ENCODE data around the gene STARD3.
A peak's percentile ranks its signal among the peaks of the same experiment; 100 is the strongest.
"Not testable (repeated sequence)": the region's sequence is repeated elsewhere in the genome, so short reads cannot be mapped to it uniquely, and the experiment has no call there.

Gene STARD3

DNA sequence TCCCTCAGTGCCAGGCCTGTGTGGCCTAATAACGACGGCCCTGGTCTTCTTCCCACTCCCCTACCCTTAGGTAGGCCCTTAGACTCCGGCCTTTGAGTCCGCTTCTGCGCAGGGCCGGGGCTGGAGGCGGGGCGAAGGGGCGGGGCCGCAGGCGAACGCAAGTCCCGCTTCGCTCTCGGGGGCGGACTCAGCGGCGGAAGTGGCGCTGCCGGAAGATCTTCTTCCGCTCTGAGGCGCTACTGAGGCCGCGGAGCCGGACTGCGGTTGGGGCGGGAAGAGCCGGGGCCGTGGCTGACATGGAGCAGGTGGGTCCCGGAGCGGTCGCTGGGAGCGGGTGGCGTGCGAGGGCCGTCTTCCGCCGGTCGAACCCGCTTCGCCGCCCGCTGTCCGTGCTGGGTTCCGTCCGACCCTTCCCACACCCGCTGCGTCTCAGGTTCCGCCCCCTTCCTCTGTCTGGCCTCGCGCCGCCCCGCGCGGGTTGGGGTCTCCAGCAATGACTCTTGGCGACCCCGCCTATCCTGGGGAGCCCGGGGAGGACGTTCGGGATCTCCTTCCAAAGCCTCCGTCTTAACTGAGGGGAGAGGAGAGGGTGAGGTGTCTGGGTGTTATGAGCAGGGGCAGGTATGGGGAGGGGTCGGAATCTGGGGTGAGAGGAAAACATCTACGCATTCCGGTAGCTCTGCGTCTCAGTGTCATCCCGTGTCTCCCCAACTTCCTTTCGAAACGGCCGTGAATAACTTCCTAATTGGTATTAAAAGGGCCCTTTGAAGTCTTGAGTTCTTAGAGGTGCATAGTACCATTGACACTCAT, at the start of gene STARD3:
TSS of gene STARD3 (plus strand) at position 218 of the 810 bp plus-strand sequence. CDS start 16,388 bp downstream, outside the sequence.
- peak; percentile 96 for DNase-seq (ENCODE audit: low spot score)

DNA sequence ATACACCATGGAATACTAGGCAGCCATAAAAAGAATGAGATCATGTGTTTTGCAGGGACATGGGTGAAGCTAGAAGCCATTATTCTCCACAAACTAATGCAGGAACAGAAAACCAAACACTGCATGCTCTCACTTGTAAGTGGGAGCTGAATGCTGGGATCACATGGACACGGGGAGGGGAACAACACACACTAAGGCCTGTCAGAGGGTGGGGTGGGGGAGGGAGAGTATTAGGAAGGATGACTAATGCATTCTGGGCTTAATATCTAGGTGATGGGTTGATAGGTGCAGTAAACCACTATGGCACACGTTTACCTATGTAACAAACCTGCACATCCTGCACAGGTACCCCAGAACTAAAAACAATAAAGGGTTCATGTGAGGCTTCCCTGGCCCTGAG, 46.8 kb upstream of the STARD3 start:
- not testable (repeated sequence) for DNase-seq (ENCODE audit: low spot score)

DNA sequence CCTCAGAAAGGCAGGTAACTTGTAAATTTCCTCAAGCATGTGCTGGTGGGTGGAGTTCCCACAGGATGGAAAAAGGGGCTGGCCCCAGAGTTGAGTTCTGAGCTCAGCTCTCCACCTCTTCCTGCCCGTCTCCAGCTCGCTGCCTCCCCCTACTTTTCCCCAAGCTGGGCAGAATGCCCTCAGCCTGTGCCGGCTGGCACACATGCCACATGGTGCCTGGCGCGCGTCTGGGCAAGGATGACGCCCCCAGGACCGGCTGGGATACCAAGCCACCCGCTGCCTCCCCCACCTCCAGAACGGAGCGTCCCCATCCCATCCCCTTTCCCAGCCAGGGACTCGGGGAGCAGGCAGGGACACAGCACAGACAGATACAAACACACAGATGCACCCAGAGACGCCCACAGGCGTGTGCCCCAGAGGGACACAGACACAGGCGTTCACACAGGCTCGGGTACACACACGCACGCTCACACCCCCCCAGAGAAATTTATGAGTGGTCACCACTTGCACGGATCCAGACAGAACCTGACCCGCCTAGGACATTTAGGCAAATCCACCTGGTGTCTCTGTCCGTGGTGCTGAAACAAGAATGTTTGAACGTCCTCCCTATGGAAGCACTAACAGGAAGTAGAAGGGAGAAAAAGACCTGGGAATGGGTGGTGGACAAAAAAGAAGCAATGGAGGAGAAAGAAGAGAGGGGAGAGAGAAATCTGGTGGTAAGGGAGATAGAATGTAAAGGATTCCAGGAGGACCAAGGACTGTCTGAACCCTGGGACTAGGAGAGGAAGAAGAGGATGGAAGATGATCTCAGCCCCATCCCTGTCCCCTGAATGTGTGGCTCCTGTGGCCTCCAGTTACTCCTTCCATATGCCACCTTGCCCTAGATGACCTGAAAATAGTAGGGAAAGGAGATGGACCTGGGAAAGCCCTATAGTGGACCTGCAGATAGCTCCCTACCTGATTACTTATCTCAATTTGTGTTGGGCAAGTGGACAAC, 44.7 kb upstream of the STARD3 start:
- DNase-seq (ENCODE audit: low spot score), result peak; percentile 44

DNA sequence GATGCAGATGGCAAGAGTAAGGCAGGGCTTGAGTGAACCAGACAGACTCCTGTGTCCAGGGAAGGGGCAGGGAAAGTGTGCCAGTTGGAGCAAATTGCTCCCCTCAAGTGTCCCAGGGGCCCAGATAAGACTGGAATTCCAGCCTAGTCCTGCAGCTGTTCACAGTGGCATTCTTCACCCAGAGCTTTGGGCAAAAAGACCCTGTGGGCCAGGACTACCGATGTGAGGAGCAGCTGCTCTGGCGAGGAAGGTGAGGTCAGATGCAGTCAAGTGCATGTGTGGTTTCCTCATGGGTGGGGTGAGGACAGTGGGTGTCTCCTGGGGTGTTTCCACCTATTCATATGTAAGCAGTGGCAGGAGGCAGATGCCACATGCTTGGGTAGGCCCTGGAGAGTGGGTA, 43.6 kb upstream of the STARD3 start:
- no peak for DNase-seq (ENCODE audit: low spot score)

DNA sequence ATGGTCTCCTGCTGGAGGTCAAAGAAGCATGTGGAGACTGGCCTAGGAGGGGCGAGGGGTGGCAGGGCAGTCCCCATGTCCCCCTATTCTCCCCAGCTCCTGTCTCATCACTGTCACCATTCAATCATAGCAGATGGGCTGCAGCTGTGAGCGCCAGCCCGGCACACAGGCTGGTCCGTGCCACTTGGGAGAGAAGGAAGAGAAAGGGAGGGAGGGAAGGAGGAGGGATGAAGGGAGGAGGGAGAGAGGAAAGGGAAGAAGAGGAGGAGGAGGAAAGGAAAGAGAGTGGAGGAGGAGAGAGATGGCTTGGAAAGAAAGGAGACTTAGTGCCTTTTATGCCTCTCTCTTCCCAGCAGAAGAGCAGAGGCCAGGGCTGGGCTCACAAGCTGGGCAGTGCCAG, 41.6 kb upstream of the STARD3 start:
- DNase-seq (ENCODE audit: low spot score), result no peak

DNA sequence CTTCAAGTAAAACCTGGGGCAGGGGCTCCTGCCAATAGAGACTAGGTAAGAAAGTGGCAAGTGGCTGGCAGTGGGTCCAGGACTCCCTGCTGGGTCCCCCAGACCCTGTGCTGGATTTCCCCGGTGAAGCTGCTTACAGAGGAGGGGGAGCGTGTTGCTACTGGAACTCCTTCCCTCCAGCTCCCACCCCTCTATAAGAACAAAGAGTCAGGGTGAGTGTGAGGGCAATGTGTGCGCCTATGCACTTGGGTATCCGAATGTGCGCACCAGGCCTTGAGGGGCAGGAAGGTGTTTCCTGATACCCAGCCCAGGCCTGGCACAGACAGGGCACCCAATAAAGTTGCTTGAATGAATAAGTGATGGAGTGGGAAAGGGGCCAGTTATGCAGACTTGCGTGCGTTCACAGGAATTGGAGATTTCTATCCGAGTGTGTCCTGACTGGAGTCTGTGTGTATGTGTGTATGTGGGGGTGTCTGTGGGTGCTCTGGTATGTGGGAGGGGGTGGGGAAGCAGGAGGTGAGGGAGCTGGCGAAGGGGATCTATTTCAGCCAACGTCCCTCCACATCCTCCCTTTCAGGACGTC, 40.9 kb upstream of the STARD3 start:
- DNase-seq (ENCODE audit: low spot score), result no peak

DNA sequence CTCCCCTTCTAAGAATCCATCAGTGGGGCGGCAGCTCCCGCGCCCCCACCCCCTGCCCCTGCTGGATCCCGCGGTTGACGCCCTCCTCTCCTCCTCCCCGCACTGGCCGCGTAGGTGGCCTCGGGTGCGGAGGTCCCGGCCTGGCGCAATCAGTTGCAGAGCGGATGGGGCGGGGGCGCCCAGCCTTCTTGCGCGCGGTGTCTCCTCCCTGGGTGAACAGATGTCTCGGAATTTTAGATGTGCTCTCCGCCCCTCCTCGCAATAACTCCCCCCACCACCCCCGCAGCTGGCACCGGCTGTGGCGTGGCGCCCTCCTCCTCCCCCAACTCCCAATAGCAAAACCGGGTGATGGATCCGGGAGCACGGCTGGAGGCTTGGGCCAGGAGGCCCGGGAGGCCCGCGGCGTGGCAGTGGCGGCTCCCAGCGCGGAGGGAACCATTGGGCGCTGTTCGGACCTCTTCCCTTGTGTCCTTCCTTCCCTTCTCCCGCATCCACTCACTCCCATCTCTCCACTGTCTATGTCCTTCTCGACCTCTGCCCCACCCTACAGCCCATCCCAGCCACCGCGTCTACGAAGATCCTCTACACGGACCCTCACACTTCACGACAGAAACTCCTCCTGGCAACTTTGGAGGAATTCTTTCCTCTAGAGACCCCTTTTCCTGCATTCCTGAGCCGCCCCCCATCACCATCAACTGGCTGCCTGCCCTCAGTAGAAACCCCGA, 40.2 kb upstream of the STARD3 start:
- no peak for DNase-seq (ENCODE audit: low spot score)

DNA sequence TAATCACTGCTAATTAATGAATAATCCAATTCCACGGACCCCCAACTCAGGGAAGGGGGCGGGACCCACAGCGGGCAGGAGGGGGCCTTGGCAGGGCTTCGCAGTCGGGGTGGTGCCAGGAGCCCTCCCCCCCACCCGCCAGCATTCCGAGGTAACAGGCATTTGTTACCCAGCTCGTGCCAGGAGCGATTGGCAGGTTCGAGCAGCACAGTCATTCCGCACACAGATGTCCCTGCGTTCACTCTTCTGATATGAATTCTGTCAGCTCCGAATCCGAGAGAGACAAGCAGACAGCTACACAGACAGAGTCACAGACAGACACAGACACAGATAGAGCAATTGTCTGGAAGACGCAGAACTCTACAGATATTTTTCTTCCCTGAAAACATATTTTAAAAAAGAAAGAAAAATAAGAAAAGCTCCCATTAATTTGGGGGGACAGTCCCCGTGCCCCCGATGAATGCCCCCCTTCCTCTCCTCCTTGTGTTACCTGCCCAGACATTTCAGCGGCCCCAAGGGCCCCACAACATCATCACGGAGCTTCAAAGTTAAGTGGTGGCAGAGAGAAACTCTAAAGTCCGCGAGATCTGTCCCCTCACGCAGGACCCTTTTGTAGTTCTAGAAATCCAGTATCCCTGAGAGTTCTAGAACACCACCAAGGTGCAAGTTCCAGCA, 39.4 kb upstream of the STARD3 start:
- DNase-seq (ENCODE audit: low spot score), result no peak

DNA sequence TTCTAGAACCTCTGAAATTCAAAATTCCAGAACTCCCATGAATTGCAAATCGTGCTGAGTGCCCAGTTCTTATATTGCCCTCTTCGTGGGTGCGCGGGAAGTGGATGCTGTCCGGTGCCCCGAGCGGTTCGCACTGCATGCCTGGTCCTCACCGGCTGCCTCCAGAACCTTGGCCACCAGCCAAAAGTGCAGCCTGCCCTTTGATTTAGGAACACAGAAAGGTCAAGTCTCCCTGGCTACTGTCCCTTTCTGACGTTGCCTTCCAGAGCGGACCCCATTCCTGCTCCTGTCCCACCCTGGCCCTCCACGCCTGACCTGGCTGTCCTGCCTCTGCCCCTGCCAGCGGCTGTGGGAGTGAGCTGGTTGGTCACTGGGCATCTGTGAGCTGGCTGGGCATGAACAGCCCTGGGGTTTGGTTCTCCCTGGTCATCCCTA, 38.9 kb upstream of the STARD3 start:
- DNase-seq (ENCODE audit: low spot score), result no peak

DNA sequence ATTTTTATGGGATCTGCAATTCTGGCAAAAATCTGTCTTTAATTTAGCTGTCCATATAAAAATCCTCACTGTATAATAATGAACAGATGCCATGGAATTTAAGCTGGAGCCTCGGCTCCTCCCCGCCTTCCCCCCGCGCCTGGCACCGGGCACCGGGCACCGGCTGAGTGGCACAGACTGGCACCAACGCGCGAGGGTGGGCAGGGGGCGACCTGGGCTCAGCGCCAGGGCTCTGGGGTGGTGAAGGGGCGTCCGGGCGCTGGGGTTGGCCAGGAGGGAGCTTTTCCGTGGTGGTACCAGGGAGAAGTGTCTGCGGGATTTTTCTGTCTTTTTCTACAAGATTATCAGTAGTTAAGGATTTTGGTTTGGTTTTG, 38.3 kb upstream of the STARD3 start:
- DNase-seq (ENCODE audit: low spot score), result no peak

DNA sequence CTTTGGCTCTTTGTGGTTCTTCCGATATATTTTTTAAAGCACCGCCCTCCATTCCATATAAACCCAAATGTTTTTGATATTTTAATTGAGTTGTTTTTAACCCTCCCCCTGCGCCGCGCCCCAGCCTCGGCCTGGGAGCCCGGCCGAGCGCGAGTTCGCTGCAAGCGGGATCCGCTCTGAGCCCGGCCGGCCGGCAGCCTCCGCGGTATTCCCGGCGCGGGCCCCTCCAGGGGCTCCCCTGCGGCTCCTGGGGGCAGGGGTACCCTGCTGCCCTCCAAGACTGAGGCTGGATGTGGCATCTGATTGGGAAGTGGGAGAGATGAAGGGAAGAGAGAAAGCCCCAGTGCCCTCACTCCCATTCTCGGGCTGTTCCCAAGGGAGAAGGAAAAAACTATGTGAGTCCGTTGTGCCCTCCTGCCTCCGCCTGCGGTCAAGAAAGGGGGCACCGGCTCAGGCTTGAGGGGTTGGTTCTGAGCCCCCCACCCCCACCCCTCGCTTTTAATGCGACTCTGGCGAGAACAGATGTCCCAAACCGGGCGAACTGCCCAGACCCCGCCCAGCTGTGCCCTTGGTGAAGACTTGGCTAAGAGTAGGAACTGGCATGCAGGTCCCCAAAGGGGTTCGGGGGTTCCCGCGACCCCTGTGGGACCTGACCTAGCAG, 37.8 kb upstream of the STARD3 start:
- DNase-seq (ENCODE audit: low spot score), result no peak

DNA sequence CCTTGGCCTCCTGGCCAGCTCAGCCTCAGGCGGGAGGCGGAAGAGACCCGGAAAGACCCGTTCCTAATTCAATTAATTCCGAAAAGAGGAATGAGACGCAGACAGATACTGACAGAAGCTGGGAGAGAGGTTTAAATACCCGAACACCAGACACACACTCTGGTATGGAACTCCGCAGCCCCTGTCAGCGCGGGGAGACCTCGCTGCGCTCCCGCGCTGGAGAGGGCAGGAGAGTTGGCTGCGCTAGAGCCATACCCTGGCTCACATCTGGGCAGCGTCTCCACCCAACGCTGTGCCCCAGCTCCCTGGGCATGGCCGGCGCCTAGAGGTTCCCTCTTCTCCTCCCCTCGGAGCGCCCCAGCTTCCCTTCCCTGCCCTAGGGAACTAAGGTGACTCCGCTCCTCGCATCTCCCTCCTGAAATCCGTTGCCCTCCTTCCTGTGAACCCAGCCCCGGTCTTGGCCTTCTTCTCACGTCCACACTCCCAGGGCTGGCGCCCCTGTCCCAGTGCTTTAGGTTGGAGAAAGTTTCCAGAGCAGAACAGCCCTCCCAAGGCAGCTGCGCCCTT, 37.2 kb upstream of the STARD3 start:
- DNase-seq (ENCODE audit: low spot score), result no peak

DNA sequence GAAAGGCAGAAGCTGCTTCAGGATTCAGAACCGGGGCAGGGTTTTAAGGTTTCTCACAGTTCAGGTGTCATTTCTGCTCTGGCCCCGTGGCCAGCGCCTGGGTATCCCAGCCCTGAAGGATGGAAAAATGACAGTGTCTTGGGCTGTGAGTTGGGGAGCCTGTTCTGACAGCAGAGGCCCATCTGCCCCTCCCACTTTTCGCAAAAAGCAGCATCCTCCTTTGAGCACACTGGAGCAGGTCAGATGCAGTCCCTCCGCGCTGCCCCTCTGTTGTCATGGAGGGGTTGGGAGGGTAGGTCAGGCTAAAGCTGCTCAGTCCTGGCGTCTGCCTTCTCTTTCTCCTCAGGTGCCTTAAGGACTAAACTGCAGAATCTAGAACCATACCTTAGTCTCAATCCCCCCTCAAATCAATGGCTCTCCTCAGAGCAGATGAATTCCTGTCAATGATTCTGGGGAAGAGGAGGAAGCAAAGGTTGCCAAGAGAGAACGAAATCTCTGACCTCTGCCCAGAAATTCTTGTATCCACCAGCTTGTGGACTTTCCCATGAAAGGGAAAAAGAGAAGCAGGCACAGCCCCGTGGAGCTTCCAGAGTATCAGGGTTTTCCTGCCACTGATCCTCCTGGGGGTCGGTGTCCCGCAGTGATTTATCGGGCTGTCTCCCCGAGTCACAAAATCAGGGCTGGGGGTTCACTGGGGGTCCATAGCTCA, 36.5 kb upstream of the STARD3 start:
- DNase-seq (ENCODE audit: low spot score), result no peak

DNA sequence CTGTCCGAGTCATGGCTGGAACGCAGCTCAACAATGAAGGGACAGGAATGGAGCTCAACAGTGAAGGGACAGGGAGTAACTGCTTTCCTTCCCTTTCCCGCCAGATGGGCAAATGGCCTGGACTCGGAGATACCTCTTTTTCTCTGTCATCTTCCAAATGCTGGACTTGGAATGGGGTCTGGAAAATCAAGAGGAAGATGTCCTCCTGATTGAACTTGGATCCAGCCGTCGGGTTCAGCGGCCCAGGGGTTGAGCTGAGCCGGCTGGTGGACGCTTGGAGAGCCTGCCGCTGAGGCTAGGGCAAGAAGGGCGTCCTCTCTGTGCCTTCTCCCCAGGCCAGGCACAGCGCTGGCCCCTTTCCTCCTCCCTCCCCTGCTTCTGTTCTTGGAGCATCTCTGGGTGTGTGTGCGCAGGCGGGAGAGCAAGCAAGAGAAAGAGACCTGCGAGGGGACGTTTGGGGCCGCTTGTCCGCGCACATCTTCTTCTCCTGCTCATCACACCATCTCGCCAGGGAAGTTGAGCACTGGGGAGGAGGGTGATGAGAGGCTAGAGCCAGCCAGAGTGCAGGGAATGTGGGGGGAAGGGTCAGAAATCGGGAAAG, 35.8 kb upstream of the STARD3 start:
- no peak for DNase-seq (ENCODE audit: low spot score)

DNA sequence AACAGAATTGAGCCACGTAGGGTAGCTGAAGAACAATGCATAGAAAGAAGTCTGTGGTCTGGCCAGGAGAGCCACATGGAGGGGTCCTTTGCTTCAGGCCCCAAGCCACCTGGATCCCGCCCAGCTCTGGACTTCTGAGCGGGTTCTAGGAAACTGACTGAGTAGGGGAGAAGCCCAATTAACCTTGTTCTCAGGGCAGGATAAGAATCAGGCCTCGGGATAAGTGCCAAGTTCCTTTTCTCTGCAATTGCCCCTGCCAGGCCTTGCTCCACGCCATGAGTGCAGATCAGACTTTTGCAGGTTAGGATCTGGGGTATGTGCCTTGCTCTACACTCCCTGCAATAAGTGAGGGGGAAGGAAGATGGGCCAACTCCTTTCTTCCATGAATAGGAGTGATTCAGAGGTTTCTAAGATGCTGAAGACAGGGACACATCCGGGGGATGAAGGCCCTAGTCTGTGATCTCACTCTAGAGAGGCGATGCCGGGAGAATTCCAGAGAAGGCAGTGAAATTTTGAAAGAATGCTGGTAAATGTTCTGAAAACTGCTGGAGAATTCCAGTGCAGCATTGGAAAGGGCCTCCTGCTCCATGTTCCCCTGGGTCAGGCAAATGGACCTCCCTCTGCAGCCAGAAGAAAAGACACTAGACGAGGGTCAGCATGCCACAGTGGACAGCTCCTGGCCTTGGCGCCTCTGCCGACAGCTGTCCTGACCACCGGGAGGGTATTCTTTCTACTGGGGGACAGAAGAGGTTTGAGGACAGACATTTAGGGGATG, 35.0 kb upstream of the STARD3 start:
- DNase-seq (ENCODE audit: low spot score), result no peak

DNA sequence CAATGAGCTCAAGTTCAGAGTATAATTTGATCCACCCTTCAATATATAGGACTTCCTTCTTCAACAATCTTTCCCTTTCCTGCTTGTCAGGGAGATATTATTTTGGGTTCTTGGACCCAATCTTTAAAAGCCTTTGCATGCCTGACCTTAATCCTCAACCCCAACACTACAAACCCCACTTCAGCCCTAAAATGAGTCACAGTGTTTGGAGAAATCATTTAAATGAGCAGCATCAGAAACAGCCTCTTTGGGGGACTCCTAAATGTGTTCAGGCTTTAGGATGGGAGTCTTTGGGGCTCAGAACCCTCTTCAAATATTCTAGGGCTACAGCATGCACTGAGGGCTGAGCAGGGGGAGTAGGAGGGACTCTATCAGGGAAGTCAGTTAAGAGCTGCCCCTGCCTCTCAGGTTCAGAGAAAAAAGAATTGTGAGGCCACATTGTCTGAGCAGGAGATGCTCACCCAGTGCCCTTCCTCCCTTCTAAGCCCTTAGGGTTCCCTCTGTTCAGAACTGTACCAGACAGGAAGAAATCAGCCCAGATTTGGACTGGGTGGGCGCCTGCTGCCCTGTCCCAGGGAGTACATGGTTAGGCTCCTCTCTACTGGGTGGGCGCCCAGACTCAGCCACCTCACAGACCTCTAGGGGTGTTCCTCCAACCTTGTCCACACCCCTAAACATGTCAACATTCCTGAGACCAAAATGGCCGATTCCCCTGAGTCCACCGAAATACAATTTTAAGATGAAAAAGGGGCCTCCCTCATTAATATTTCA, 34.2 kb upstream of the STARD3 start:
- DNase-seq (ENCODE audit: low spot score), result no peak

DNA sequence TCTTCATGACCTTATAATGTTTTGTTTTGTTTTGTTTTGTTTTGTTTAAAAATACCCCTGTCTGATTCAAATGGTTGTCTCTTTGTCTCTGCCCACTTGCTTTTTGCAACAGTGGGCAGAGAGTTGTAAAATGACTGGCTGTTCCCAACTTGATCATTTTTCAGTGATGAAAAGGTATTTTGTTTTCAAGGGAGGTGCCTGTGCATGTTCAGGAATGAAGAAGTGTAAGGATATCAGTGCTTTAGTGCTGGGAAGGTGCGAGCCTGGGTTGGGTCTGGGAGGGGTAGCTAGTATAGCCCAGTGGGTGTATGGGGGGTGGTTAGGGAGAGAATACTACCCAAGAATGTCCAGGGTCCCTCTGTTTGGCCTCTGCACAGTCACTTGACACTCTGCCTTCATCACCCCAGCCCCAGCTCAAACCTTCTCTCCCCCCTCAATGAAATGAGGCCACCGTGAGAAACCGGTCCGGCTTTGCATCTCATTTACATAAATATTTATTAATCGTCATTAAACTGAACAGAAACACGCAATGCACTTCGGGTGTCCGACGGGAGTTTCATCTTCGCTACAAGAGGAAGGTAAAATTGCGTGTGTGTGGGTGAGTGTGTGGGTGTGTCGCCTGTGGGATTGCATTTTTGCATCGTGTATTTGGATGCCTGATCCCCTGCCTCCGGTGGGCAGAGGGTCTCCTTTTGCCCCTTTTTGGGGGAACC, 33.5 kb upstream of the STARD3 start:
- DNase-seq (ENCODE audit: low spot score), result no peak

All from AG08395 (cell line).